HG02588 (cell line): ENCODE measurements around the gene IQCH.
A peak's percentile ranks its signal among the peaks of the same experiment; 100 is the strongest.

Source experiments
- ATAC-seq: cut with Tn5 transposase; IDR thresholded peaks from one replicate; pipeline ENCODE4 v1.9.1; 2021; ENCODE audit warnings: mild to moderate bottlenecking, moderate library complexity; ENCODE audit not compliant: unreplicated experiment

Gene IQCH

DNA sequence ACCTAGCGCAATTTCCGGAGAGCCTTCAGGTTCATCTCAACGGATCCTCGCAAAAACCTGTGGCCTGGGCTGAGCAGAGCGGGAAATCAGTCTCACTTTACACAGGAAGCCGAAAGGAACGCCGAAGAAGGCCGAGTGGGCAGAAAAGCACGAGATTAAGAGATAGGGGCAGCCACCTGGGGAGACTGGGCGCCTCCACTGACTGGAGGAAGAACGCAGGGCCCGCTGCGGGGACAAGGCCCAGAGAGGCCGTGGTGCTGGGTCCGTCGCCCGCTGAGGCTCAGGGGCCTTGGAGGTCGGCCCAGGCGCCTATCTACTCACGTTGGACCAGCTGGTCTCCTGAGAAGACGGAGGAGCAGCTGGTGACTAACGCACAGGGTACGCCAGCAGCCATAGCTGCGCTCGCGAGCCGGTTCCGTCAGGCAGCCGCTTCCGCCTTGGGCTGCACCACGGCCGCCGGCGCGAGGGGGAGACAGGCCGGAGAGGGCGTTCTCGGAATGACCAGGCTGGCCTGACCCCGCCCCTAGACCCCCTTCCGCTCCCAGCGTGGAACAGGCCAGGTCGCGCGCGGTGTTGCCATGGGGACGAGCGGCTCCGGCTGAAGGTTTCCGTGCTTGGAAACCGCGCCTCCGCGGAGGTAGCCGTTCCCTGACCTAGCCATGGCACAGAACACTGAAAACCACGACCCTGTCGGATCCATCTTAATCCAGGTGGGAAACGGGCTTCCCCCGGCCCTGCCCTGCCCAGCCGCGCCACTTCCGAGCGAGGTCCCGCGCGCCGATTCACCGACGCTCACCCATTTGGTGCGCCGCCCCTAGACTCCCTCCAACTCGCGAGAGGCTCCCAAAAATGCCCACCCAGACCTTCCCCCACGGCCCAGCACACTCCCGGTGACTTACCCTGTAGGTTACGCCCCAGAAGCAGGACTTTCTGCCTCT is at the start of gene IQCH, which contains the start of gene AAGAB:
IQCH (plus strand) TSS at position 549 of the 938 bp plus-strand sequence; CDS start at position 660, 111 bp downstream.
AAGAB (minus strand) TSS at position 424 of the 938 bp plus-strand sequence; CDS start at position 394, 30 bp downstream.
- ATAC-seq = peak; percentile 95

DNA sequence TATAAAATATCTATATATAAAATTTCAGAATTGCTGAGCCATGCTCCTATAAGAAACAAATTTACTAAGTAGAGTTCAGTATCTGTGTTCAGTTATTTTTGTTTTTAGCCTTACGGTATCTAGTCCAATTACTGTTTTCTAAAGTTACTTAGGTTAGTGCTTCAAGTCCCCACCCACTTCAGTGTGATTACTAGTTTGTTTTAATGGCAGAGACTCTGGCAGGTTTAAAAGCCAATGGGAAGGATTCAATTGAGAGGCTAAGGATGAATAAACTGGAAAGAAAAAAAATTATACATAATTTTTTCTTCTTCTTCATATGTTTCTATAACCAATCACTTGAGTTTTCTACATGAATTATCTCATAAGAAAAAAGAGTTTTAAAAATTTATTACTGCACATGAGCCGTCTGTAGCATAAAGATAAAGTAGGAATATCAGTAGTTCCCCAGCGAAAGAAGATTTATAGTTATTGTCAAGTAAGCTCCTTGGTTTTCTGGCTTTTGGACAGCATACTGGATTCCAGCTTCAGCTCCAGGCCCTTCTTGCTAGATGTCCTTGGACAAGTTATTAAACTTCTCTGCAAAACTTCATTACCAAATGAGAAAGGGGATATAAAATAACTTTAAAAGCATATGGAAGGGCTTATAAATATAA is 46.9 kb upstream of the IQCH start:
- no peak for ATAC-seq

DNA sequence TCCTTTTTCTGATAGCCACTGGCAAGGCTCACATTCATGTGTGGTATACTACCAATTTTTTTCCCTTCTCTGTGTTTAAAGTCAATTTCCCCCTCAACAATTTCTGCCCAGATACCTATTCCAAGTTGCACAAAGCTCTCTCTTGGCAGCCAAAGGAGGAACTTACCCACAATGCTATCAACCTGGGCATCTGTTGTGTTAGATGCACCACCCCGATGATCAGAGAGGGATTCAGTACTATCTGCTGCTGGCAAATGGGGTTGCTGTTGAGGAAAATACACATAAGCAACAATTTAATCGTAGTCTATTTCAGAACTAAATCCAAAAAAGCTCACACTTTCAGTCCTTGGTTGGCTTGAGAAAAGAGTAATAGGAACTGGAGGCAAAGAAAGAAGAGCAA is 46.2 kb upstream of the IQCH start:
- ATAC-seq = no peak

DNA sequence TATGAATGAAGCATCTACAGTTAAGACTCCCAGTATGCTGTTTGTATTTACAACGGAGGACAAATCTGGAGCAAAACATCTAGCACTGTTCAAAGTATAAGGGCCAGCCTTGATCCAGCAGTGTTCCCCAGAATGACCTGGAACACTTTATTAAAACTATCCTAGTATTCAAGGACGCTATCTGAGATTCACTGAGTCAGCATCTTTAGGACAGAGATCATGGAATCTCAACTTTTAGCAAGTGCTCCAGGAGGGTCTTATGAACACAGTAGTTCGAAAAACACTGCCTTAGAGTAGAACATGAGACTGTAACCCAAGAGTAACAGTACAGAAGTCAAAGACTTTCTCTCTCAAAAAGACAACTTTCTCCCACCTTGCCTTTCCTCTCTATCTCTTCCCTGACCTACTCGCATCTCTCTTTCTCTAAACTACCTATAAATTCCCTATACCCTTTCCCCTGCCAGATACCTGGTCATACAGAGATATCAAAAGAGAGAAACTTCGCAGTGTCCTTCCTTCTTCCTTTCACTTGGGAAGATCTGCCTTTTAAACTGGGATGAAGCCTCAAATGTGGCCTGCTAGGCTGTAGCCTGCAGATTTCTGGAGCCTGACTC is 43.9 kb upstream of the IQCH start:
- no peak for ATAC-seq

DNA sequence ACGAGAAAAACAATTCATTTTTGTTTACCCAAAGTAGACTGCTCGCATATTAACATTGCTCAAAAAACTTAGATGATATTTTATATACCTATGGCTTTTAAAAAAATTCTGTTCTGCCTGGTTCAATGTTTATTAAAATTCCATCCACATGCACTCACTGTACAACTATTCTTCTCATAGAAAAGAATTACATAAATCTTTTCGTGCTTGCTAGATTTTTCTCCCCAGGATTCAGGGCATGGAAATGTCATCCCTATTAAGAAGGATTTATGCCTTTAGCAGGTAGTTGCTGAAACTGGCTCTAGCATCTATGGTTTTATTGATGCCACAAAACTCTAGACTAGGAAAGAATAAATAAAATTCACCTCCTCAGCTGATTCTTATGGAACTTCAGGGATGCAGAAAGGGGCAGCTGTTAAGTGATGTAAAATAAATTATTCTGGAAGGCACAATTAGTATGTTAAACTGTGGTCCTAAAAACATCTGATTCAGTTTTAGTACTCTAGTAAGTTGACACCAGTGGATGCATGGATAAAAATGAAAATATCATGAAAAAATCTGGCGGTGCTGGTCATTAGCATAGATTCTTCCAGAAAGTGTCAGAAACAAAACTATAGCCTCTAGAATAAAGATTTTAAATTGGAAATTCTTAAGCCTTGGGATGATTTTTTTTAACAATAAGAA is 41.8 kb upstream of the IQCH start:
- no peak for ATAC-seq

DNA sequence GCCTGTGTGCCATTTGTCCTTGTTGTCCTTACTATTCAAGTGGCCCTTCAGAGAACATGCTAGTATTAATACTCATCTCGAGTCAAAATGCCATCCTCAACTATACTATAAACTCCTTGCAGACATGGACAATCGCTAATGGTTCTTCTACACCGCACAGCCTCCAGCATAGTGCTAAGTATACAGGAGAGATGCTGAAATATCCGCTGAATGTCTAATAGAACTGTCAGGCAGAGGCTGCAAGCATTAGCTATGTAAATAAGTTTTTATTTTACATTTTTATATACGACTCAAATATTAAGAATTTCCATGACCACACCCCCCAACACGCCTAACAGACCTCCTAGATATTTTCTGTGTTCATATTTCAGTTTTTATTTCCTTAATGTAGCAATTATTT is 39.5 kb upstream of the IQCH start:
- no peak for ATAC-seq

DNA sequence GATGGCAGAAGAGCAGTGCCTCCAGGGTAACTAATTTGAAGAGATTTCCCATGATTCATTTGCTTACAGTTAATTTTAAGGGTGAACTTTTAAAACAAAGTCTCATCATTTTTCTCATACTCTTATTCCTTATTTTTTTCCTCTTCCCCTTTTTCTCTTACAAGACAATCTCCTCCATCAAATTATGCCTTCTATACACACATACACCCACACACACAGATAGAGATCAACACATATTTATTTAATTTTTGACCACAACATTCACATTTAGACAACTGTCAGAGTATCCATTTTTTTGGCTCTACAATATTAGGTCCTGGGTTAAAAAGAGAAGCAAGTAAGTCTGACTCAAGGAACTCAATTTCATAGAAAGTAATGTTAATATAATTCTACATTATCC is 37.7 kb upstream of the IQCH start:
- ATAC-seq = no peak

DNA sequence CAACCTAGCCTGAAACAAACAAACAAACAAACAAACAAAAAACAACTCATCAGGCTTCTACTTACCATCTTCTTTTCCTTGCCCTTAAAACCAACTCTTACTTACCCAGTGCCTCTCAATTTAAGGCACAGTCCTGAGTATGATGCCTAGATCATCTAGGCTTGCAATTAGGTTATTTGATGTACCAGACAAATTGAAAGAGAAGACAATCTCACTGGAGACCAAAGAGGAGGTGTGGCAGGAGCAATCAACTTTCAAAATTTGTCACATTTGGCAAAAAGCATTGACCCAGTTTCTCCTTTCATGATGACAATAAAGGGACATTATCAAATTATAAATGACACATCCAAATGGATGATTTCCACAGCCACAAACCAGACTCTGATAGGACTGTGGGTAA is 36.2 kb upstream of the IQCH start:
- ATAC-seq = no peak

DNA sequence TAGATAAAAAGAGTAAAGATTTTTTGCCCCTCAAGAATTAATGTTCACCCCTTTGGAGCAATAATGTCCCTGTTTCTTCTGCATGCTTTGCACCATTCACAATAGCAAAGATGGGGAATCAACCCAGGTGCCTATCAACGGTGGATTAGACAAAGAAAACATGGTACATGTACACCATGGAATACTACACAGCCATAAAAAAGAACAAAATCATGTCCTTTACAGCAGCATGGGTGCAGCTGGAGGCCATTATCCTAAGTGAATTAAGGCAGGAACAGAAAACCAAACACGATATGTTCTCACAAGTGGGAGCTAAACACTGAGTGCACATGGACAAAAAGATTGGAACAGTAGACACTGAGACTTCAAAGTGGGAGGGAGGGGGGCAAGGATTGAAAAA is 35.3 kb upstream of the IQCH start:
- ATAC-seq = no peak

DNA sequence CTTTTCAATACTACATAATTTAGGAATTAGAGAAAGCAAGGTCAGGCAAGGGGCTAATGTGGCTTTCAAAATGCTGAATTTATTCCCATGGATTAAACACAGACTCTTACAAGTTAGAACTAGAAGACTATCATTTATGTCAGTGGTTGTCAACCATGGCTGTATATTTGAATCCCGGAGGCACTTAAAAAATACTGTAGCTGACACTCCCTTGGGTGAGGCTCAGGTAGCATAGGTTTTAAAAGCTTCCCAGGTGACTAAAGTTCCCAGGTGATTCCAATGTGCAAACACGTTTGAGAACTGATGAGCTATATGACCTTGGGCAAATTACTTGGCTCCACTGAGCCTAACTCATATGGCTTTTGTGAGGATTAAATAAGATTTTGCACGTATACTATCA is 29.7 kb upstream of the IQCH start:
- ATAC-seq = no peak

DNA sequence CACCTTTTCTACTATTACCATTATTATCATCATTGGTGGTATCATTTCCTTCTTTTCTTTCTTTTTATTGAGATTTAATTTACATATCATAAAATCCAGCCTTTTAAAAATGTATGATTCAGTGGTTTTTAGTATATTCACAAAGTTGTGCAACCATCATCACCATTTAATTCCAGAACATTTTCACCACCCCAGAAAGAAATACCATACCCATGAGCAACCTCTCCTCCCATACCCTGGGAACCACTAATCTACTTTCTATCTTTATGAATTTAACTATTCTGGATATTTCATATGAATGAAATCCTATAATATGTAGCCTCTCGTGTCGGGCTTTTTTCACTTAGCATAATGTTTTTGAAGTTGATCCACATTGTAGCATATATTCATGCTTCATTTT is 29.2 kb upstream of the IQCH start:
- ATAC-seq = no peak

DNA sequence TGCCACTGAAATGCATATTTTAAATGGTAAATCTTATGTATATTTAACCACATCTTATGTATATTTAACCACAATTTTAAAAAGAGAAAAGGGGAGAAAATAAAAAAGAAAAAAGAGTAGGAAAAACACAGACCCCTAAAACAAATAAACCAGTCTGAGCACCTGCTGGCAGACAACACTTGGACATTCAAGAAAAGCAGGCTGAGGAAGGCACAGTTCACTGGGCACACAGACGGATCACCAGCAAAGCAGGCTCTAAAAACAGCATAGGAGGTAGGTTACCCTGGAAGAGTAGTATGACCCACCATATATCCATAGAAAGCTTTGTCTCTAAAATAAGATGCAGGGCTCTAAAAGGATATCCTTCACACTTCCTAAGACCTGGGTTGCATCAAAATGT is 27.2 kb upstream of the IQCH start:
- ATAC-seq = no peak

DNA sequence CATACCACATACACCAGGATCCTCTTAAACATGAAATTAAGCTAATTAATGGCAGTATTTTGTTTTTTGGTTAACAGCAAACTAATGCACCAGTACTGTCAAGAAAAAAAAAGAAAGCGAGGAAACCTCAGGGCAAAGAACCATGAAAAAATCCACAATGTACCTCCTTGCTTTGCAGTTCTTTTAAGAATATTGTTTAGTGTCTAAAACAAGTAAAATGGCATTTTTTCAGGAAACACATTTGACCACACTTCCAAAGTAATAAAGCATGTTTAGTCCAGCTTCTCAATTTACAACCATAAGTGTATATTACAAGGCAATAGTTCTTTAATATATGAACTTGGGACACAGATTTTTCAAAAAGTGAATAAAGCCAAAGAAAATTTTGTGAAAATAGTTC is 26.7 kb upstream of the IQCH start:
- ATAC-seq = no peak

DNA sequence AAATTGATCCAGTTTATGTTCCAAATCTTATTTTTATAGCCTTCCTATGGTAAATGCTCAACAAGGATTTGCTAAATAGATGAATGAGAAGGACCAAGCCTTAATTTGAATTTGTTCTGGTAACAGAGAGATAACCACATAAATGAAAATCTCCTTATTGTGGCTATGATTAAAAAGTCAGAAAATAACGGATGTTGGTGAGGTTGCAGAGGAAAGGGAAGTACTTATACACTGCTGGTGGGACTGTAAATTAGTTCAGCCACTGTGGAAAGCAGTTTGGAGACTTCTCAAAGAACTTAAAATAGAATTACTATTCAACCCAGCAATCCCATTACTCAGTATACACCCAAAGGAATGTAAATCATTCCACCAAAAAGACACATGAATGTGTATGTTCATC is 26.3 kb upstream of the IQCH start:
- no peak for ATAC-seq

DNA sequence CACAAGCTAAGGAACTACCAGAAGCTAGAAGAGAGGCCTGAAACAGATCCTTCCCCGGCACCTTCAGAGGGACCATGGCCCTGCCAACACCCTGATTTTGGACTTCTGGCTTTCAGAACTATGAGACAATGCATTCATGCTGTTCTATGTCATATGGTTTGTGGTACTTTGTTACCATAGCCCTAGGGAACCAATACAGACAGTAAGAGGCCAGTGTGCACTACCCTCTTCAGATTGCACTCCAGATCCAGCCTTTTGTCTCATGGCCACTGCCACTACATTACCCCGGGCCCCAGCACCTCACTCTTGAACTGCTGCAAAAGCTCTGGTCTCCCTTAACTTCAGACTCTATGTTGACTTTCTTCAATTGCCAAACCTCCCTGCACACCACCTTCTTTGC is 24.1 kb upstream of the IQCH start:
- ATAC-seq = no peak

DNA sequence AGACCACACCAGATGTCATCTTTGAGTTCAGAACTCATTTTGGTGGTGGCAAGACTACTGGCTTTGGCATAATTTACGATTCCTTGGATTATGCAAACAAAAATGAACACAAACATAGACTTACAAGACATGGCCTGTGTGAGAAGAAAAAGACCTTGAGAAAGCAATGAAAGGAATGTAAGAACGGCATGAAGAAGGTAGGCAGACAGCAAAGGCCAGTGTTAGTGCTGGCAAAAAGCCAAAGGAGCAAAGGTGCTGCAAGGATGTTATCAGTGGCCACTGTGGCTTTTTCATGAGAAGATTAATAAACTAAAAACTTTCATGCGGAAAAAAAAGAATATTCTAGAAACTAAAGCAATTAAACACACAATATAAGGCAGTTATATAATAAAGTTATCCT is 22.0 kb upstream of the IQCH start:
- no peak for ATAC-seq

DNA sequence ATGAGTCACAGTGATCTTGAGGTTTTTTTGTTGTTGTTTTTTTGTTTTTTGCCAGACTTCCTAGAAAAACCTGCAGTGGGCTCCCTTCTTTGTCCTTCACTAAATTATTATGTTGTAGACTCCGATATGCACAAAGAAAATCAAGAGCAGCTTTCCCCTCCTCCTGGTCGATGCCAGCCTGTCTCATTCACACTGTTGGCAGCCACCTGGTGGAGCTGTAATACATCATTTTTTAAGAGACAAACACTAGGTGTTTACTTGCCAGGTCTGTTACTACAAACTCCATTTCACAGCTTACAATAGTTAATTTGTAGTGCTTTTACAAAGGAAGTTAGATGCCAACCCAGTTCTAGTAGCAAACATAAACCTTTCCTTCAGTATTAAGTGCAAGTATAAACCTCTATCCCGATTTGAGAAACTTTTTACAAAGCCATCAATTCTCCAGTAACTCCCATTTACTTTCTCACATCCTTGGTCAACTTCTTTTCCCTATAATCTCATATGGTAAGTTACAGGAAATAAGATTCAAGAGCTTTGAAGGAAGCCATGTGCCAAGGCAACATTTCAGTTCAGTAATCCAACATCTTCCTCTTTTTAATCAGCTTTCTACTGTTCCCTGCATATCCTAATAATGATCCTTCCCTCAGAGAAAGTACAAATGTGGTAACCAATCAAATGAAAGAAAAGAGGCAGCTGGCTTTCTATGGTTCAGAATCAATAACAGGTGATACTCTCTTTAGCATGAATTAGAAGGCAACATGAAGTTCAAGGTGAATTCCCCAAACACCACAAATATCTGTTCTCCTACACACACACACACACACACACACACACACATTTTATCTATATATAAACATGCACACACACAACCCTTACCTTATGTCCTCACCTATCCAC is 14.1 kb upstream of the IQCH start:
- ATAC-seq = peak; percentile 7

DNA sequence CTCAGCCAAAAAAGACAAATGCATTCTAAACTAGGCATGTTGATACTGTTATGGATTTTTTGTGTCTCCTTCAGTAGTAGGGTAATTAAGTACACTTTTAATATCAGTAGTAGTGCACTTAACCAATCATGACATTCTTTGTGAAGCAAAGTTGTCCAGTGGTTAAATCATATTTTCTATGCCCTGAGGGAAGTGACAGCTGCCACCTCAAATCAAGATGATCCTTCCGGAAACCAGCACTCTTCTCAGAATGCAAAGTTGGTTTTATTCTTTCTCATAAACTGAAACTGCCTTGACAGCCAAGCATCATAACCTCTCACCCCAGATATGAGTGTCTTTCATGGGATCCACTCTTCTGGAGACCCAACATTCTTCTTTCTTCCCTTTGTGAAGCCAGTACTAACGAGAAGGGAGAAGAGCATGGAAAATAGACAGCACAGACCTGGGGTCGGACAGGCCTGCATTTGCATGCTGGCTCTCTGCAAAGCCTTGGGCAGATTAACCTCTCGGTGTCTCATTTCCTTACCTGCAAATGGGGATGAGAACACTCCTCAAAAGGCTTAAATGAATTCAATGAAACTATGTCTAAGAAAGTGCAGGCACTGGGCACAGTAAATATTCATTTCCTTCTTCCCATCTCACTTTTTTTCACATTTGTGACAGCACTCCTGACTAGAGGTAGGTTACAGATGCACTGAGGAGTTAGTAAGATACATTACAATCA is 13.3 kb upstream of the IQCH start:
- ATAC-seq = peak; percentile 69

DNA sequence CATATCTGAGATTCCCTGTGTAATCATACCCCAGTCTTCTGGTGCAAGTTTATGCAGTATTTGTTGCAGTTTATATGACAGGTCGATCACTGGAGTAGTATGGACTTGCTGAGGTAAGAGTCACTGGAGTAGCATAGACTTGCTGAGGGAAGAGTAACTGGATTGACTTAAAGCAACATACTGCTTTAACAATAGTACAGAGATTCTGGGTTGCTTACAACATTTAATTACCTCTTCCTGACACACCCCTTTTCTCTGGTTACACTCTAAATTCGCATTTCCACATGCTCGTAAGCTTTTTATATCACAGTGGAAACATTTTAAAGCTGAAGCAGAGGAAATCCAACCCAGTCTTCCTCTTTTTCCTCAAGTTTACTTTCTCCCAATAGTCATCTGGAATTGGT is 11.9 kb upstream of the IQCH start:
- no peak for ATAC-seq
